ENCODE data around the gene ARMC5.
"Not testable (repeated sequence)": the region's sequence is repeated elsewhere in the genome, so short reads cannot be mapped to it uniquely, and the experiment has no call there.

ARMC5 gene

DNA sequence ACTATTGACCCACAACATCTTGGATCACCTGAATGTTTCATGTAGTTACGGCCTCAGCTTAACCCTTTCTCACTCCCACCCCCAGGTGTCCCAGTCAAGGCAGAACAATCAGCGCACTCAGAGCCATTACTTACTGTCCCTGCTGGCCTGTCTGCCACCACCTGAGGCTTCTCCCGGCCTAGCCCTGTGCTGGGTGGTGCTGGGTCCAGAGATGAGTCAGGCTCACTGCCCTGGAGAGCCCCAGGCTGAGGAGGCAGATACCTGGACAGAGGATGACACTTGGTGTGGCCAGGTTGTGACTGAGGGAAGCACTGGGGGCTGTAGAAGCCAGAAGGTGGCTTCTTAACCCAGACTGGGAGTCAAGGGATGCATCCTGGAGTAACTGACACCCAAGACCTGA, 19.7 kb downstream of the ARMC5 start:
- DNase-seq: no peak

DNA sequence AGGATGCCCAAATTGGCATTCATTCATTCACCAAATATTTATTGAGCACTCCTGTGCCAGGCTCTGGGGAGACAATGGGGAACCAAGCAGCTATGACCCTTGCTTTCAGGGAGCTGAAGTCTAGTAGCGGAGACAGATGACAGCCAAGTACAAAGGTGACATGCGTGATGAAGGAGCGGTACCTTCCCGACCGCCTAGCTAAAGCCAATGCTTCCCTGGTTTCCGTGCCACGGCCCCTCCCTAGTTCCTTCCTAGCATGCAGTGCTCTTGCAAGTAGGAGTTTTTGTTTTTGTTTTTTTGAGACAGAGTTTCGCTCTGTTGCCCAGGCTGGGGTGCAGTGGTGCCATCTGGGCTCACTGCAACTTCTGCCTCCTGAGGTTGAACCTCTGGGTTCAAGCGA, 20.4 kb downstream of the ARMC5 start:
- DNase-seq: no peak

DNA sequence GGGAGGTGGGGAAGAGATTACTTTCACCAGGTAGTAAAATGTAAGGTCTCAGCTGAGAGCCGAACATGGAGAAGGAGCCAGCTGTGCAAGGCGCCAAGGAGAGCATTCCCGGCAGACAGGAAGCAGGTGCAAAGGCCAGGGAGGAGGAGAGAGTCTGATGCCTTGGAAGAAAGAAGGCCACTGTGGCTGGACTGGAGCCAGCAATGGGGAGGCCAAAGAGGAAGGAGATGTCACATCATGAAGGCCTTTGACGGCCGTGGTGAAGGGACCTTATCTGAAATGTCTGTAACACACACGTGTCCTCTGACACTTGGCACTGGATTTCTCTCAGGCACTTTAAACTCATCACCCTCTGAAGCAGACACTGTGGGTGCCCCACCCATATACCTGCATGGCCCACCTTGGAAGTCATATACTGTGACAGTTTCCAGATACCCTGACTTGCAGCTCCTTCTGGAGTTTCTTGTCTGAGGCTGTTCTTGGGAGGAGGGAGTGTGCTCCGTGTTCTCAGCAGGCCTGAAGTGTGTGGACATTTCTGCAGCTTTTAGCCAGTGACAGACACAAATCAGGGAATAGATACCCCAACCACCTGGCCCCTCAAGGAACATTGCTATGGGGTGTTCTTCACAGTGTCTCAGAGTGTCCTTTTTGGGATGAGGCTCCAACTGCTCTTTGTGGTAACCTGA, 21.7 kb downstream of the ARMC5 start:
- no peak for DNase-seq

DNA sequence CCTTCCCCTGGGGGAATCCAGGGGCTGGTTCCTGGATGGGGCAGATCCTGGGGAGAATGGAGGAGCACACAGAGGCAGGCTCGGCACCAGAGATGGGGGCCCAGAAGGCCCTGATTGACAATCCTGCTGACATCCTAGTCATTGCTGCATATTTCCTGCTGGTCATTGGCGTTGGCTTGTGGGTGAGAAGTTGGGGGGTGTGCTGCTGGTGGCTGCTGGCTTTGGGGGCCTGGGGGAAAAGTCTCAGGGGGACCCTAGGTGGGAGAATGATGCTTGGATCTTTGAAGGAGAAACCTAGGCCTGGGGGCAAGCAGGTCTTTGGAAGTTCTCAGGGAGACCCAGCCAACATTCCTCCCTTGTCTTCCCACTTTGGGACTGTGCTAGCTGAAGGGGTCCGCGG, 23.8 kb downstream of the ARMC5 start, which contains the start of gene SLC5A2:
SLC5A2 (plus strand) TSS at position 43 of the 400 bp plus-strand sequence; CDS start at position 57, 14 bp downstream.
- no peak for DNase-seq

DNA sequence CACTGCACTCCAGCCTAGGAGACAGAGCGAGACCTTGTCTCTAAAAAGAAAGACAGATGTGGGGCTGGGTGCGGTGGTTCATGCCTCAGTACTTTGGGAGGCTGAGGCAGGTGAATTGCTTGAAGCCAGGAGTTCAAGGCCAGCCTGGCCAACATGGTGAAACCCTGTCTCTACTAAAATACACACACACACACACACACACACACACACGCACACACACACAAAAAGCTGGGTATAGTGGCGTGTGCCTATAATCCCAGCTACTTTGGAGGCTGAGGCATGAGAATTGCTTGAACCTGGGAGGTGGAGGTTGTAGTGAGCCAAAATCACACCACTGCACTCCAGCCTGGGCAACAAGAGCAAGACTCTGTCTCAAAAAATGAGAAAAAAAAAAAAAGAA, 24.7 kb downstream of the ARMC5 start:
- not testable (repeated sequence) for DNase-seq

DNA sequence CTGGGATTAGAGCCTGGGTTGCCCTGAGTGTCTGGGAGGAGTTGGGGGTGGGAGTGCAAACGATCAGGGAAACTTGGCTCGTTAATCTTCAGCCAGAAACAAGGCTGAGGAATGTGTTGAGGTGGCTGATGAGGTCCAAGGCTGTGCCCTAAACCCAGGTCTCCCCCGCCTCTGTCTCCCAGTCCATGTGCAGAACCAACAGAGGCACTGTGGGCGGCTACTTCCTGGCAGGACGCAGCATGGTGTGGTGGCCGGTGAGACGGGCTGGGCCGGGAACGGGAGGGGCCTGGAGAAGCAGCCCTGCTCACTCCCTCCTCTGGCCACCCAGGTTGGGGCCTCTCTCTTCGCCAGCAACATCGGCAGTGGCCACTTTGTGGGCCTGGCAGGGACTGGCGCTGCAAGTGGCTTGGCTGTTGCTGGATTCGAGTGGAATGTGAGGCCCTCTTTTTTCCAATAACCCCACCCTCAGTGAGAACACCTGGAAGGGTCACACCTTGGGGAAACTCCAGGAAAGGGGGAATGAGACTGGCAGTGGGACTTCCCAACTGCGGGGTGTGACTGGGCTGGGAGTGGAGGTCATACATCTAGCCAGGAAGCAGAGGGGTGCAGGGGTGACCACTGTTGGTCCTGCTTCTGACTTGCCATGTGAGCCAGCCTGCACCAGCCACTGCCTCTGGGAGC, 25.3 kb downstream of the ARMC5 start:
- DNase-seq: no peak

DNA sequence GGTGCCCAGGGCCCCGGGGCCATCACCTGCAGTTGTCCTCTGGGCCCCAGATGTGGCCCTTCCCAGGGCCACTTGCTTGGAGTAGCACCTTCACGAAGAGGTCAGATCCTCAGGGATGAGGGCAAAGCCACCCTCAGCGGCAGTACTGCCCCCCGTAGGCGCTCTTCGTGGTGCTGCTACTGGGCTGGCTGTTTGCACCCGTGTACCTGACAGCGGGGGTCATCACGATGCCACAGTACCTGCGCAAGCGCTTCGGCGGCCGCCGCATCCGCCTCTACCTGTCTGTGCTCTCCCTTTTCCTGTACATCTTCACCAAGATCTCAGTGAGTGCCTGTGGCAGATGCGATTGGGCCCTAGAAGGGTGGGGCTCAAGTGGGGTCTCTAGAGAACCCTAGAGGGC, 26.3 kb downstream of the ARMC5 start:
- no peak for DNase-seq

DNA sequence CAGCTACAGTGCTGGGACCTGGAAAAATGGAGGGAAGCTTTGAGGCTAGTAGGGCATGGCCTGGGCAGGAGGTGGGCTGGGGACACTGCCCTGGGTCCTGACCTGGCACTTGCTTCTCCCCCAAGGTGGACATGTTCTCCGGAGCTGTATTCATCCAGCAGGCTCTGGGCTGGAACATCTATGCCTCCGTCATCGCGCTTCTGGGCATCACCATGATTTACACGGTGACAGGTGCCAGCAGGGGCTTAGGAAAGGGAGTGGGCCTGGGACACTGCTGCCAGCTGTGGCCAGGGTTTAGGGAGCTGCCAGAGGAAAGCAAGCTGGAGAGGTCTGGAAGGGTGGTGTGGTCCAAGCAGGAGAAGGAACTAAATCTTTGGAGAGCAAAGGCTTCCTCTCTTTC, 26.7 kb downstream of the ARMC5 start:
- DNase-seq: no peak

DNA sequence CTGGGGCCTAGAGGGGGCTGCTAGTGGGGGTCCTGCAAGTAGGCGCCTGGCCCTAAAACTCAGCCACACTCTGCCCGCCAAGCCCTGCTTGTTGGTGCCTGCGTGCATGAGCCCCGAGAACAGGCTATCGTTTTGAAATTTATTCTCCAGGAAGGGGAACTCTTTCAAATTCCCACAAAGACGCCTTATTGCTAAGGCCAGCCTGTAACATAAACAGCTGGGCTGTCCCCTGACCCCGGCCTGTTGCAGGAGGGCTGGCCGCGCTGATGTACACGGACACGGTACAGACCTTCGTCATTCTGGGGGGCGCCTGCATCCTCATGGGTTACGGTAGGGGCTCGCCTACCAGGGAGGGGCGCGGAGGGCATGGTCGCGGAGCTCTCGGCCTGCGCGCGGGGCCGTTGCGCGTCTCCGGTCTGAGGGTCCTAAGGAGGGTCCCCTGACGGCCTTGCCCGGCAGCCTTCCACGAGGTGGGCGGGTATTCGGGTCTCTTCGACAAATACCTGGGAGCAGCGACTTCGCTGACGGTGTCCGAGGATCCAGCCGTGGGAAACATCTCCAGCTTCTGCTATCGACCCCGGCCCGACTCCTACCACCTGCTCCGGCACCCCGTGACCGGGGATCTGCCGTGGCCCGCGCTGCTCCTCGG, 27.9 kb downstream of the ARMC5 start:
- no peak for DNase-seq

DNA sequence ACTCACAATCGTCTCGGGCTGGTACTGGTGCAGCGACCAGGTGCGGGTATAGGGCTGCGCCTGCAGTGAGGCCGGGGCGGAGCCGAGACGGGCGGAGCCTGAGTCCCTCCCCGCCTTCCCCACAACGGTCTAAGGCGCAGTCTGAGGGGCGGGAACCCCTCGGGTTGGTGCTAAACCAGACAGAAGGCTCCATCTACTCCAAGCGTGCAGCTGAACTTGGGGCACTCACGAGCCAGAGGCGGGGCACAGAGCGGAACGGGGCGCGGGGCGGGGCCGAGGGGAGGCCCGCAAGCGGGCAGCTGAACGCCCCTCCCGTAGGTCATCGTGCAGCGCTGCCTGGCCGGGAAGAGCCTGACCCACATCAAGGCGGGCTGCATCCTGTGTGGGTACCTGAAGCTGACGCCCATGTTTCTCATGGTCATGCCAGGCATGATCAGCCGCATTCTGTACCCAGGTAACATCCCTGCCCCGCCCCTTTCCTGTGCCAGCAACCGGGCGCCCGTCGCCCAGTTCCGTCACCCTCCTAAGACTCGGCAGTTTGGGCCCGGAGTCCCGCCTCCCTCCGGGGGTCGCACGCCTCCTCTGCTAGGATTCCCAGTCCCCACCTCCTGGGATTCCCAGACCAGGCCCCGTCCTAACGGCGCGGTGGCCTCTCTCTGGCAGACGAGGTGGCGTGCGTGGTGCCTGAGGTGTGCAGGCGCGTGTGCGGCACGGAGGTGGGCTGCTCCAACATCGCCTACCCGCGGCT, 28.6 kb downstream of the ARMC5 start:
- peak; percentile 73 for DNase-seq

DNA sequence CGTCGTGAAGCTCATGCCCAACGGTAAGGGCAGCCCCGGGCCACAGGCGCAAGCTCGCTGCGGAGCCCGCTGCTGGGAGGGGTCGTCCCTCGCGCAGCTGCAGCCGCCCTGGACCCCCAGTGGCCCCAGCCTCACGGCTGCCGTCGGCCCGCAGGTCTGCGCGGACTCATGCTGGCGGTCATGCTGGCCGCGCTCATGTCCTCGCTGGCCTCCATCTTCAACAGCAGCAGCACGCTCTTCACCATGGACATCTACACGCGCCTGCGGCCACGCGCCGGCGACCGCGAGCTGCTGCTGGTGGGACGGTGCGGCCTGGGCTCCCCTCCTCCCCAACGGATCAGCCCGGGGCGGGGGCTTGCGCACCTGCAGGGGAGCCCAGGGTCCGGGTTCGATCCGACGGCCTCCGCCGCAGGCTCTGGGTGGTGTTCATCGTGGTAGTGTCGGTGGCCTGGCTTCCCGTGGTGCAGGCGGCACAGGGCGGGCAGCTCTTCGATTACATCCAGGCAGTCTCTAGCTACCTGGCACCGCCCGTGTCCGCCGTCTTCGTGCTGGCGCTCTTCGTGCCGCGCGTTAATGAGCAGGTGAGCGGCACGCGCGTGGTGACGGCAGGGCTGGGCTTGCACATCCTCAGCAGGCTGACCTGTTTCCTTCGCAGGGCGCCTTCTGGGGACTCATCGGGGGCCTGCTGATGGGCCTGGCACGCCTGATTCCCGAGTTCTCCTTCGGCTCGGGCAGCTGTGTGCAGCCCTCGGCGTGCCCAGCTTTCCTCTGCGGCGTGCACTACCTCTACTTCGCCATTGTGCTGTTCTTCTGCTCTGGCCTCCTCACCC, 29.4 kb downstream of the ARMC5 start:
- no peak for DNase-seq

DNA sequence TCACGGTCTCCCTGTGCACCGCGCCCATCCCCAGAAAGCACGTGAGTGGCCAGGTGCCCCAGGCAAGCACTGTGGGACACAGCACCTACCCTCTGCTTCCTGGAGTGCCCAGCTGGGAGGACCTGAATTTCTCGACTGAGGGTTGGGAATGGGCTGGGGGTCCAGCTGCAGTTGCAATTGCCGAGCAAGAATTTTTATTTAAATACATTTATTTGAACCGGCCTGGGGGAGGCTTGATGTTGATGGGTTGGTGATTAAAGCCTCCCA, 29.9 kb downstream of the ARMC5 start:
- no peak for DNase-seq

DNA sequence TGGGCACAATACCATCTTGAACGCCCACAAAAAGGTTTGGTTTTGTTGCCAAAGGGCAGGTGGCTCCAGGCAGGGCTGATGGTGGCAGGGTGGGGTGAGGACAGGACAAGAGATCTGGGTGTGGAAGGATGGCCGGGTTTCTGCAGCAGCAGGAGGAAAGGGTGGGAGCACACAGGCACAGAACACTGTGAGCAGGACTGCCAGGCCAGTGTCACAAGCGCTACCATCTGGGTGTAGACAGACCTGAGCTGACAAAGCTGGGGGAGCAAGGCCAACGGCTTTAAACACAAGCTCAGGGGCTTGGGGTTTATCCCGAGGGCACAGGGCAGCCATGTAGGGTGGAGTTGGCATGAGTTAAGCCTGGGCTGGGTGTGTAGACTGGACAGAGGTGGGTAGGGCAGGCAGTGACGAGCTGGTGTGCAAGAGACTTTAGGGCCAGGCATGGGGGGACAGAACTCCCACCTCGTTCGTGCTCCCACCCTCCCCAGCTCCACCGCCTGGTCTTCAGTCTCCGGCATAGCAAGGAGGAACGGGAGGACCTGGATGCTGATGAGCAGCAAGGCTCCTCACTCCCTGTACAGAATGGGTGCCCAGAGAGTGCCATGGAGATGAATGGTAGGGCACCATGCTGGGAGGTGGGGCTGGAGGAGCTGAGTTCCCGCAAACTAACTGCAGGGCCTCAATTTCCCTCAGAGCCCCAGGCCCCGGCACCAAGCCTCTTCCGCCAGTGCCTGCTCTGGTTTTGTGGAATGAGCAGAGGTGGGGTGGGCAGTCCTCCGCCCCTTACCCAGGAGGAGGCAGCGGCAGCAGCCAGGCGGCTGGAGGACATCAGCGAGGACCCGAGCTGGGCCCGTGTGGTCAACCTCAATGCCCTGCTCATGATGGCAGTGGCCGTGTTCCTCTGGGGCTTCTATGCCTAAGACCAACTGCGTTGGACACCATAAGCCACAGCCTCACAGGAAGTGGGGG, 30.6 kb downstream of the ARMC5 start:
- DNase-seq: no peak

DNA sequence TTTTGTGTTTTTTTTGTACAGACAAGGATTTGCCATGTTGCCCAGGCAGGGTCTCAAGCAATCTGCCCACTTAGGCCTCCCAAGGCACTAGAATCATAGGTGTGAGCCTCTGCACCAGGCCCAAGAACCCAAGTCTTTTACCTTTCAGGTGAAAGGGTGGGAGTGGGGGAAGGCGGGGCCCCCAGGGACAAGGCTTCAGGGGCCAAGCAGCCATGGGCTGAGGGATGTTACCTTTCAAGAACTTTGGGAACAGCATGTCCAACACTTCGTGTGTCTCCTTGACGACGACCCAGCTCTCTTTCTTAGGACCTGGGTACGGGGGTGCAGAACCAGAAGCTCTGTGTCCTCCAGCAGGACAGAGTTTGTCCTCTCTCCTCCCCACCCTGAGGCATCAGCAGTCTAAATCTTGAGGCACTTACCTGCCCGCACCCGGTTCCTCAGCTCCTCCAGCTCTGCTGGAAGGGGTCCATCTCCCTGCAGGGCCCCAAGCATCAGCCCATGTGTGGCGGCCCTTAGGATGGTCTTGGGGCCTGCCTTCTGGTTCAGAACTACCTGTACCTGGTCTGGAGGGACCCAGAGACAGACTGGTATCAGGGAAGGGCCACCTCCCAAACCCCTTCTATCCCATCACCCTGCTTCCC, 32.6 kb downstream of the ARMC5 start:
- no peak for DNase-seq

DNA sequence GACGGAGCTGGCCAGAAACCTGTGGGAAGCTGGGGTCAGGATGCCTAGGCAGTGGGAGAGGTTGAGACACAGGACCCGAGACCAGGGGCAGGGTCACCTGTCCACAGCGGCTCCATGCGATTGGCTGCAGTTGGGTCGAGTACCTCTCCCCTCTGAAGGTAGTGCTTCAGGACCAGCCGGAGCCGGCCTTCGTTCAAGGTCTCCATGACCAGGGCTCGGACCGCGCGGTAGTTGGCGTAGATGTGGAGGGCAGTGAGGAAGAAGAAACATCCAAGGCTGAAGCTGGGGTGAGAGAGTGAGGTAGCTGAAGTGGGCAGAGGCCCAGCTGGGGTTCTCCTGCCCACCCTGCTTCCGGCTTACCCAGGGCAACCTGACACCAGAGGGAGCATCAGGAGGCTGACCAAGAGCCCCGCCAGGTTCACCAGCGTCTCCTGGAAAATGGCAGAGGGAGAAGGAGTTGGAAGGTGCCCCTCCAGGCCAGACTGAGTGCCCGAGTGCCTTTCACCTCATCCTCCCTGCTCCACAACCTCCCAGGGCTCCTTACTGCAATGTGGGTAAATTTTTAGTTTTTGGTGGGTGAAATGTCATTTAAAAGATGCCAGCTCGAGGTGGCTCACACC, 34.3 kb downstream of the ARMC5 start:
- no peak for DNase-seq

DNA sequence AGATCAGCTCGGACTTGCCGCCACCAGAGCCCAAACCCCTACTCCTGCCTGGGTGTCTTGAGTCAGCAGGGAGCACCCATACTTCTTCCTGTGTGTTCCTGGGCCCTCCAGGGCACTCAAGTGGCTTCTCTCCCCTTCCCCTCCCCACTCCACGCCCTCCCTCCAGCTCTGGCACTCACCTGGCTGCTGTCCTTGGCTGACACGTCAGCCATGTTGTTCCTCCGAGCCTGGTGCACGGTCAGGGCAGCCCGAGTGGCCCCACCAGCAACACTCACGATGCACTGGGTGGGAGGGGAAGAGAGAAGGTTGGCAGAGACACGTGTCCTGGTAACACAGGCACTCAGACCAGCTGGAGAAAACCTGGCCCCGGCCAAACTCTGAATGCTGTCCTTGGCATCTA, 37.4 kb downstream of the ARMC5 start:
- no peak for DNase-seq

DNA sequence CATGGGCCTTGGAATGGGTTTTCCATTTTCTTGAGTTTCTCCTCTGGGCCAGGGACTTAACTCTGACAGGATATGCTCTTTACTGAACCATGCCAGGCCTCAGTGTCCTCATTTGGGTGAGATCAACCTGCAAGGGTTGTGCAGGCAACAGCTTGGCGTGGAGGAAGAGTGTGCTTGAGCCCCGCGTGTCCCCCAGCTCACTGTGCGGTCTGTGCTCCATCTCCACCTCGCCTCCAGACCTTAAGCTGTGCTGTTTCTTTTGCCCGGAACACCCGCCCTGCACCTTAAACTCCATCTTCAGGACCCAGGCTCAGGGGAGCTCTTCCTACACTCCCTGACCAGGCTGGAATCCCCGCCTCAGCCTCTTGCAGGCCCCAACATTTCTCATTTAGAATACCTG, 39.2 kb downstream of the ARMC5 start:
- no peak for DNase-seq

DNA sequence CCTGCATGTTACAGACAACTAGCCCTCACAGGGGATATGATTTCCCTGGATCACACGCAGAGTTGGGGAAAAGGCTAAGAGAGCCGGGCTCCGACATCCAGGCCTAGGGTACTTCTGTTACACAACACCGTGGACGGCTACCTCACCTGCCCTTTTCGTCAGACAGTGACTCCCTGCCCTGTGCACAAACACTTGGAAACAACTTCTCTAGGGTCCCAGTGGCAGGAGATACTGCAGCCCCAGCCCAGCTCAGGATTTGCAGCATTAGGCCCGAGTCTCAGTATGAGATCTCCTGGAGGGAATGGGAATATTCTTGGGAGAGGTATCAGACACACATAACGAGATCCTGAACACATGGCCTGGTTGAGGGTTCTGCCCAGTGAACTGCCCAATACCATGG, 40.6 kb downstream of the ARMC5 start:
- DNase-seq: no peak

DNA sequence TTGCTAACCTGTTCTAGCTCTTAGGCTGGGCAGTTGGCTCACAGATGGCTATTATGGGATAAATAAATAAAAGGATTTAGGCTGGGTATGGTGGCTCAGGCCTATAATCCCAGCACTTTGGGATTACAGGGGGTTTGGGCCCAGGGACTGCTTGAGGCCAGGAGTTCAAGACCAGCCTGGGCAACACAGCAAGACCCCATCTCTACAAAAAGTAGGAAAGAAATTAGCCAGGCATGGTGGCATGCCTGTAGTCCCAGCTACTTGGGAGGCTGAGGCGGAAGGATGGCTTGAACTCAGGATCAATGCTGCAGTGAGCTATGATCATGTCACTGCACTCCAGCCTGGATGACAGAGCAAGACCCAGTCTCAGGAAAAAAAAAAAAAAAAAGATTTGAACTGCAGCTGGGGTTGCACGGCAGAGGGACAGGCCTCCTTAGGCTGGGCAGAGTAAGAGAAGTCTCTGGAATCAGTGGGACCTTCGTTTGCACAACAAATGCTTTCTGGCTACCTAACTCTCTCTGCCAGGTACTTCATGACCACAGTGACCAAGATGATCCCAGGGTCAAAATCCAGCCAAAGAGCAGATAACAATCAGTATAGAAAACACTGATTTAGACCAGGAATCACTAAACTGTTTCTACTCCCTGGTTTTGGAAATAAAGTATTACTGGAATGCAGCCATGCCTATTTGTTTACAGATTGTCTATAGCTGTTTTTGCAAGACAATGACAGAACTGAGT, 42.1 kb downstream of the ARMC5 start:
- DNase-seq: no peak

DNA sequence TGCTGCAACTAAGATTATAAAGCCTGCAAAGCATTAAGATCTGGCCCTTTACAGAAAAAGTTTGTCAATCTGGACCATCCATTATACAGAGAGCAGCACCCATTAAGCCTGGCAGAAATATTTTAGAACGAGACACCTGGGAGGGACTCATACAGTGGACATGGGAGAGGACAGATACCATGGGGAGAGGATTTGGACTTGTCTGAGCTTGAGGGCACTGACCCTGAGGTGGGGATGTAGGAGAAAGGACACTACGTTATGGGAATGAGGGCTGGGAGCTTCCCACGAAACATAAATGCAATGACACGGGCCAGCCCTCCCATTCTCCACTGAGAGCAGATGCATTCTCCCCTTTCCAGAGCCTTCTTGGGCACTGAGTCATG, 42.7 kb downstream of the ARMC5 start:
- DNase-seq: no peak

All from T-helper 9 cell (primary cell).